OCI-LY7 (cell line): ENCODE data around the gene PLXNA4.

Experiments
- CTCF ChIP-seq: fragments of 200-600 bp; sonication (generic); conservative IDR thresholded peaks from 2 replicates; pipeline ENCODE4 v1.5.1; 2014; ENCODE audit warnings: mild to moderate bottlenecking, antibody characterized with exemption, low read length, moderate library complexity, mixed read lengths
- EZH2phosphoT487 ChIP-seq: fragments of 200-600 bp; sonication (generic); IDR thresholded peaks from 2 replicates; pipeline ENCODE4 v1.6.1; 2018; ENCODE audit warnings: low read depth, borderline replicate concordance, mild to moderate bottlenecking, mixed run types, antibody characterized with exemption, low read length, moderate library complexity, mixed read lengths

- no peak for TF ChIP-seq CTCF
- no peak for TF ChIP-seq EZH2phosphoT487
Observed at GRCh38 chr7:132397070-132397469, 179.2 kb downstream of the PLXNA4 start.
